Transverse colon (tissue), 4 donors: ENCODE measurements around the gene NID2.

Experiments
- CTCF ChIP-seq, 5 experiments: fragments of 200-600 bp in 3 of 5; fragments of 450-650 bp in 2 of 5; sonication (generic) in 3 of 5; IDR thresholded peaks; 1 replicate in 2 of 5; 2 replicates in 3 of 5; pipeline ENCODE4 v1.5.1; 2016 to 2017; ENCODE audit warnings: antibody characterized with exemption in 5 of 5, inconsistent platforms in 3 of 5, mild to moderate bottlenecking in 2 of 5, moderate library complexity in 1 of 5
- EP300 ChIP-seq: sonication (generic); formaldehyde crosslinking; IDR thresholded peaks from one replicate; pipeline ENCODE4 v1.6.1; 2017; ENCODE audit warnings: antibody characterized with exemption, low read depth
- POLR2A ChIP-seq: fragments of 450-650 bp; IDR thresholded peaks from one replicate; pipeline ENCODE4 v1.6.1; 2016; ENCODE audit warnings: antibody characterized with exemption, mild to moderate bottlenecking, moderate library complexity
- POLR2AphosphoS5 ChIP-seq, 3 donors: sonication (generic); formaldehyde crosslinking; IDR thresholded peaks; one replicate each; pipeline ENCODE4 v1.6.1; 2016; ENCODE audit warnings: antibody characterized with exemption in 3 of 3

- TF ChIP-seq CTCF (IDR thresholded peaks at IDR 0.05), result no peak
- TF ChIP-seq EP300, result no peak
- peak in 1 of 3 donors; percentile 31 for TF ChIP-seq POLR2AphosphoS5 (IDR thresholded peaks at IDR 0.05)
- no peak for TF ChIP-seq POLR2A
These were observed 20.7 kb downstream of the NID2 start for GRCh38 chr14:52048116-52048515.
